PC-3 (cell line): ENCODE results near the gene OMA1. TPM values are rescaled to one million over a fixed set of nuclear protein-coding genes. Genes with fewer than 3 reads are reported as not detected.

Experiments used
- ATAC-seq: fragments of 200-7000 bp; cut with Tn5 transposase; 2 replicates; pipeline ENCODE4 v1.9.1; 2020; ENCODE audit warnings: mild to moderate bottlenecking, moderate library complexity
- BruUV-seq: library from RNA; stranded (reverse); fragments of 400-500 nt; replicated peaks from 2 replicates; lab custom pipeline; 2021; lab: Mats Ljungman, UMichigan
- CTCF ChIA-PET: fragments of 300-600 bp; sonication (Branson Sonifier 250); formaldehyde crosslinking; loops from one replicate; lab custom pipeline; 2022; ENCODE audit warnings: antibody characterized with exemption; lab: Charles Lee
- POLR2A ChIA-PET: fragments of 300-600 bp; sonication (Branson Sonifier 250); formaldehyde crosslinking; loops from one replicate; lab custom pipeline; 2022; ENCODE audit warnings: antibody characterized with exemption; ENCODE audit not compliant: unreplicated experiment; lab: Charles Lee
- DNase-seq: peaks from one replicate; pipeline ENCODE4 v3.0.0-alpha.2; 2015
- H2AFZ ChIP-seq: fragments of 300-600 bp; sonication (generic); 2 replicates; pipeline ENCODE4 v1.6.0; 2016; ENCODE audit warnings: antibody characterized with exemption, low read length
- H3F3A ChIP-seq: fragments of 300-600 bp; sonication (generic); one replicate; pipeline ENCODE4 v1.6.0; 2017; ENCODE audit warnings: antibody characterized with exemption, low read length, control low read depth, mild to moderate bottlenecking; ENCODE audit not compliant: unreplicated experiment
- H3K27ac ChIP-seq: fragments of 300-600 bp; sonication (generic); 2 replicates; pipeline ENCODE4 v1.5.1; 2016; ENCODE audit warnings: mild to moderate bottlenecking, low read length
- H3K27me3 ChIP-seq: fragments of 300-600 bp; sonication (generic); 2 replicates; pipeline ENCODE4 v1.6.1; 2016; ENCODE audit warnings: low read length, mixed read lengths
- H3K36me3 ChIP-seq: fragments of 300-600 bp; sonication (generic); 2 replicates; pipeline ENCODE4 v1.6.1; 2016; ENCODE audit warnings: low read depth, mixed run types, low read length, mixed read lengths
- H3K4me1 ChIP-seq: fragments of 300-600 bp; sonication (generic); 2 replicates; pipeline ENCODE4 v1.5.1; 2016; ENCODE audit warnings: low read length; ENCODE audit not compliant: insufficient read depth
- H3K4me2 ChIP-seq: fragments of 300-600 bp; sonication (generic); 2 replicates; pipeline ENCODE4 v1.6.0; 2016; ENCODE audit warnings: low read length
- H3K4me3 ChIP-seq: fragments of 300-600 bp; sonication (generic); 2 replicates; pipeline ENCODE4 v1.5.1; 2016; ENCODE audit warnings: mild to moderate bottlenecking, low read length, mixed read lengths
- H3K79me2 ChIP-seq: fragments of 300-600 bp; sonication (generic); 2 replicates; pipeline ENCODE4 v1.6.1; 2017; ENCODE audit warnings: low read length, mixed read lengths
- H3K9ac ChIP-seq: fragments of 300-600 bp; sonication (generic); 2 replicates; pipeline ENCODE4 v1.6.0; 2016; ENCODE audit warnings: mild to moderate bottlenecking, low read length
- H3K9me2 ChIP-seq: fragments of 300-600 bp; sonication (generic); replicated peaks from 2 replicates; pipeline ENCODE4 v1.6.1; 2016; ENCODE audit warnings: mixed run types, low read length, mixed read lengths
- H3K9me3 ChIP-seq: fragments of 300-600 bp; sonication (generic); 2 replicates; pipeline ENCODE4 v1.6.1; 2016; ENCODE audit warnings: low read length, mixed read lengths
- H4K20me1 ChIP-seq: fragments of 300-600 bp; sonication (generic); 2 replicates; pipeline ENCODE4 v1.6.1; 2016; ENCODE audit warnings: low read length, mixed read lengths
- CTCF ChIP-seq: fragments of 300-600 bp; sonication (generic); conservative IDR thresholded peaks from 2 replicates; pipeline ENCODE4 v1.5.1; 2017; ENCODE audit warnings: antibody characterized with exemption, low read depth, mild to moderate bottlenecking, low read length
- EZH2 ChIP-seq: fragments of 300-600 bp; sonication (generic); IDR thresholded peaks from one replicate; pipeline ENCODE4 v1.6.1; 2017; ENCODE audit warnings: antibody characterized with exemption, mild to moderate bottlenecking, low read length; ENCODE audit not compliant: unreplicated experiment
- EZH2phosphoT487 ChIP-seq: fragments of 300-600 bp; sonication (generic); IDR thresholded peaks from 2 replicates; pipeline ENCODE4 v1.6.1; 2018; ENCODE audit warnings: mild to moderate bottlenecking, antibody characterized with exemption, low read length, borderline replicate concordance
- intact Hi-C: fragments of 100-400 bp; cut with micrococcal nuclease; formaldehyde crosslinking; loops from 2 replicates; pipeline ENCODE4 v1.9.0; 2023
- total RNA-seq: library from RNA; depleted of rRNA; stranded (reverse); fragments of >200 nt; gene quantifications from 2 replicates; pipeline ENCODE4 v1.2.3, GENCODE V29; 2014

Gene OMA1
- total RNA-seq, 1 experiment from 2014 or later: 16.1 TPM

DNA sequence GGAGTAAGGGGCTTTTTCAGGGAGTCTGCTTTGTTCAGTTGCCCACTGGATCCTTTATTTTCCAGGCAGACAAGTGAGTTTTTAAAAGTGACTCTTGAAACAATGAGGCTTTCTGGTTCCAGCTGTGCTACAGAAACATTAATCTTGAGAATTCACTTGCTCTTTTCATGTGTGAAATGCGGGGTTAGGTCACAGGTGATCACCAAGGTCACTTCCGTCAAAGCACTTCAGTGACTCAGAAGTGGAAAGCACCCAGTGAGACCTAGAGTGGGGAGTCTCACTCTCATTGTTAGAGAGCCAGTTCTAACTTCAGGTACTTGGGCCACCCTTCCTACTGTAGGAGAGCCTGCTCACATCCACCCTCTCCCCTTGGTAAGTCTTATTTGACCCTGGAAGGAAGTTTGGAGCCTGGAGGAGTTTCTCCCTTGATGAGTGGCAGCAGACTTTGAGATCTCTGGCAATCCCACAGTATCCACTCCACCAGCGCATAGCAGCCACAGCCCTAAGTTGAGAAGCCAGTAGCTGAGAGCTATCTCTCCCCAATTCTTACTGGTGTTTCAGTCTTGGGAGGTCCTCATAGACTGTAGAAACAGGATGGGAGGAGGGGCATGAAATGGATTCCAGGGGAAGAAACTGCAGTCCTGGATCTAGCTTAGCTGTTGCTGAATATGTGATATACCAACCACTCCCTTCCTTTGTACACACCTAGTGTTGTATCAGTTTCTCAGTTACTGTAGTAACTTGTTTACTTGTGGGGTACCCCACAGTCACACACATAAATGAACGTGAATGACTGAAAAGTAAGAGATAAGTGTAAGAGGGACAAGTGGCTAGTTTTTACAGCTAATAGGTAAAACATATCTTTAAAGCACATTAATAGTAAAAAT, 27.4 kb upstream of the OMA1 start:
- no peak overlapping the region for H2AFZ ChIP-seq
- peak; percentile 35 for DNase-seq
- peak overlapping the region; percentile 98 for H3K4me2 ChIP-seq
- no peak overlapping the region for H3K9ac ChIP-seq
- BruUV-seq: no TSS peak
- H3K27ac ChIP-seq: peak overlapping the region; percentile 16; the same call in 1 of the 2 replicates
- H3K9me3 ChIP-seq: no peaks in the 10 kb centered on the region
- no peaks in the 10 kb centered on the region for H3K27me3 ChIP-seq
- H3F3A ChIP-seq: no peaks in the 10 kb centered on the region
- no peaks in the 10 kb centered on the region for H3K36me3 ChIP-seq
- H3K4me3 ChIP-seq: peak overlapping the region; percentile 100
- peaks cover 29% of the 10 kb centered on the region for H3K4me1 ChIP-seq
- POLR2A ChIA-PET: interaction anchor here (0.6 kb wide), 1 partner anchor 29 kb away, joined by 3 read pairs; no protein-coding TSS in a partner anchor
- TF ChIP-seq EZH2: no peak
- TF ChIP-seq EZH2phosphoT487: no peak
- TF ChIP-seq CTCF: no peak
- no peaks in the 10 kb centered on the region for H3K9me2 ChIP-seq
- peaks cover 32% of the 10 kb centered on the region for H4K20me1 ChIP-seq
- peaks cover 55% of the 10 kb centered on the region for H3K79me2 ChIP-seq
- ATAC-seq: no peak
- CTCF ChIA-PET: no interaction called here
- intact Hi-C loops: loop anchor here (2.0 kb wide), 1 partner anchor 59 kb away; no protein-coding TSS in a partner anchor

GRCh38 chr1:58573138-58573537, 26.6 kb upstream of the OMA1 start:
- Histone ChIP-seq H4K20me1 (peaks cover 32% of the 10 kb centered on the region), H3K79me2 (peaks cover 49% of the 10 kb centered on the region), H3K9me2 (no peaks in the 10 kb centered on the region), H3K4me3 (no peak overlapping the region), H3K9me3 (no peaks in the 10 kb centered on the region), H3K36me3 (no peaks in the 10 kb centered on the region), H3K4me2 (peak overlapping the region; percentile 98; the same call in 1 of the 2 replicates), H3K27me3 (no peaks in the 10 kb centered on the region), H3K4me1 (peaks cover 25% of the 10 kb centered on the region), H3K27ac (no peak overlapping the region), H3K9ac (no peak overlapping the region), H2AFZ (no peak overlapping the region), H3F3A (no peaks in the 10 kb centered on the region)
- no peak for ATAC-seq
- no peak for DNase-seq
- POLR2A ChIA-PET: interaction anchor here (0.5 kb wide), 1 partner anchor 26 kb away, joined by 18 read pairs; the partner anchor contains the start of gene OMA1
- TF ChIP-seq EZH2 (no peak), EZH2phosphoT487 (no peak), CTCF (no peak)
- CTCF ChIA-PET: no interaction called here
- intact Hi-C loops: no loop called here
- BruUV-seq: no TSS peak
